SU-DHL-6 (cell line): Measurements from ENCODE around the gene TRAF6.
"Not testable (repeated sequence)": the region's sequence is repeated elsewhere in the genome, so short reads cannot be mapped to it uniquely, and the experiment has no call there.

ENCODE experiments used
- H2AFZ ChIP-seq: fragments of 200-600 bp; sonication (generic); 2 replicates; pipeline ENCODE4 v1.6.1; 2014; ENCODE audit warnings: low read depth, mild to moderate bottlenecking, moderate library complexity, mixed read lengths, antibody characterized with exemption, low read length; ENCODE audit not compliant: severe bottlenecking
- H3F3A ChIP-seq: fragments of 200-600 bp; shearing (Covaris generic); 2 replicates; pipeline ENCODE4 v1.6.0; 2016; ENCODE audit warnings: antibody characterized with exemption, mild to moderate bottlenecking; ENCODE audit not compliant: insufficient read depth
- H3K27ac ChIP-seq: fragments of 200-600 bp; sonication (generic); 2 replicates; pipeline ENCODE4 v1.5.1; 2016; ENCODE audit warnings: low read depth, mild to moderate bottlenecking, low read length, moderate library complexity, mixed read lengths
- H3K27me3 ChIP-seq: fragments of 200-600 bp; sonication (generic), shearing (Covaris generic); 2 replicates; pipeline ENCODE4 v1.6.0; 2014; ENCODE audit warnings: mild to moderate bottlenecking, low read length
- H3K36me3 ChIP-seq: fragments of 200-600 bp; sonication (generic); 2 replicates; pipeline ENCODE4 v1.6.1; 2014; ENCODE audit warnings: mild to moderate bottlenecking, low read length, mixed read lengths
- H3K4me2 ChIP-seq: fragments of 300-600, 200-600 bp; shearing (Covaris generic), sonication (generic); 2 replicates; pipeline ENCODE4 v1.6.0; 2014; ENCODE audit warnings: low read length, low read depth, mild to moderate bottlenecking; ENCODE audit not compliant: poor library complexity, severe bottlenecking
- H3K4me3 ChIP-seq: fragments of 200-600 bp; sonication (generic); 2 replicates; pipeline ENCODE4 v1.5.1; 2014; ENCODE audit warnings: antibody characterized with exemption, low read length, mild to moderate bottlenecking, mixed read lengths; ENCODE audit not compliant: insufficient read depth, poor library complexity, severe bottlenecking
- H3K79me2 ChIP-seq: fragments of 200-600 bp; sonication (generic); 2 replicates; pipeline ENCODE4 v1.6.1; 2014; ENCODE audit warnings: mild to moderate bottlenecking, low read length, moderate library complexity; ENCODE audit not compliant: insufficient read depth
- H3K9ac ChIP-seq: fragments of 200-600 bp; sonication (generic); 2 replicates; pipeline ENCODE4 v1.7.0; 2014; ENCODE audit warnings: mild to moderate bottlenecking, low read length
- H3K9me2 ChIP-seq: fragments of 200-600 bp; sonication (generic); replicated peaks from 2 replicates; pipeline ENCODE4 v1.6.1; 2014; ENCODE audit warnings: low read length; ENCODE audit not compliant: insufficient read depth
- H3K9me3 ChIP-seq: fragments of 200-600 bp; sonication (generic); 2 replicates; pipeline ENCODE4 v1.6.1; 2014; ENCODE audit warnings: low read length, mixed read lengths; ENCODE audit not compliant: insufficient read depth
- H4K20me1 ChIP-seq: fragments of 200-600 bp; sonication (generic); 2 replicates; pipeline ENCODE4 v1.6.1; 2014; ENCODE audit warnings: low read depth, mild to moderate bottlenecking, antibody characterized with exemption, low read length, moderate library complexity, mixed read lengths
- EZH2phosphoT487 ChIP-seq: fragments of 200-600 bp; sonication (generic), shearing (Covaris generic); conservative IDR thresholded peaks from 2 replicates; pipeline ENCODE4 v1.6.1; 2018; ENCODE audit warnings: mild to moderate bottlenecking, antibody characterized with exemption, low read length, moderate library complexity, mixed read lengths
- TF ChIP-seq, protein P1 (sequence below): fragments of 200-600 bp; sonication (generic); IDR thresholded peaks from one replicate; pipeline ENCODE4 v1.5.1; 2017; ENCODE audit warnings: antibody characterized with exemption, mild to moderate bottlenecking, low read length, moderate library complexity; ENCODE audit not compliant: insufficient read depth, poor library complexity, severe bottlenecking

Gene TRAF6

GRCh38 chr11:36509694-36510593, at the start of gene TRAF6:
Gene TRAF6, minus strand, starts transcription at chr11:36510272. Its CDS starts 8,757 bp downstream, at chr11:36501515.
- peak within 1 kb of the TSS; percentile 85 for H3K4me3 ChIP-seq
- H3K36me3 ChIP-seq = no peaks in the 10 kb centered on the region
- H3K27me3 ChIP-seq = no peaks in the 10 kb centered on the region
- H4K20me1 ChIP-seq = 0 out of 2 replicates have a peak, but pooled peaks cover 5% of the 10 kb centered on the region
- peaks cover 7% of the 10 kb centered on the region; the same call in 1 of the 2 replicates for H3F3A ChIP-seq
- H3K4me2 ChIP-seq = peak within 1 kb of the TSS; percentile 67
- H3K27ac ChIP-seq = peak within 1 kb of the TSS; percentile 33; the same call in 1 of the 2 replicates
- TF ChIP-seq, protein P1, sequence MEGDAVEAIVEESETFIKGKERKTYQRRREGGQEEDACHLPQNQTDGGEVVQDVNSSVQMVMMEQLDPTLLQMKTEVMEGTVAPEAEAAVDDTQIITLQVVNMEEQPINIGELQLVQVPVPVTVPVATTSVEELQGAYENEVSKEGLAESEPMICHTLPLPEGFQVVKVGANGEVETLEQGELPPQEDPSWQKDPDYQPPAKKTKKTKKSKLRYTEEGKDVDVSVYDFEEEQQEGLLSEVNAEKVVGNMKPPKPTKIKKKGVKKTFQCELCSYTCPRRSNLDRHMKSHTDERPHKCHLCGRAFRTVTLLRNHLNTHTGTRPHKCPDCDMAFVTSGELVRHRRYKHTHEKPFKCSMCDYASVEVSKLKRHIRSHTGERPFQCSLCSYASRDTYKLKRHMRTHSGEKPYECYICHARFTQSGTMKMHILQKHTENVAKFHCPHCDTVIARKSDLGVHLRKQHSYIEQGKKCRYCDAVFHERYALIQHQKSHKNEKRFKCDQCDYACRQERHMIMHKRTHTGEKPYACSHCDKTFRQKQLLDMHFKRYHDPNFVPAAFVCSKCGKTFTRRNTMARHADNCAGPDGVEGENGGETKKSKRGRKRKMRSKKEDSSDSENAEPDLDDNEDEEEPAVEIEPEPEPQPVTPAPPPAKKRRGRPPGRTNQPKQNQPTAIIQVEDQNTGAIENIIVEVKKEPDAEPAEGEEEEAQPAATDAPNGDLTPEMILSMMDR = peak; percentile 46
- TF ChIP-seq EZH2phosphoT487 = no peak
- peak within 1 kb of the TSS; percentile 70 for H3K9ac ChIP-seq
- no peaks in the 10 kb centered on the region for H3K9me3 ChIP-seq
- H2AFZ ChIP-seq = peak within 1 kb of the TSS; percentile 99
- peaks cover 25% of the 10 kb centered on the region for H3K79me2 ChIP-seq
- no peaks in the 10 kb centered on the region for H3K9me2 ChIP-seq

GRCh38 chr11:36558571-36559413, 48.7 kb upstream of the TRAF6 start:
- H3K9me3 ChIP-seq = no peaks in the 10 kb centered on the region
- no peak overlapping the region for H3K27ac ChIP-seq
- H3K9me2 ChIP-seq = no peaks in the 10 kb centered on the region
- no peak overlapping the region for H3K4me3 ChIP-seq
- TF ChIP-seq, protein P1 = no peak
- TF ChIP-seq EZH2phosphoT487 = no peak
- H3K79me2 ChIP-seq = no peaks in the 10 kb centered on the region
- H3F3A ChIP-seq = no peaks in the 10 kb centered on the region
- no peaks in the 10 kb centered on the region for H4K20me1 ChIP-seq
- H3K36me3 ChIP-seq = no peaks in the 10 kb centered on the region
- no peaks in the 10 kb centered on the region for H3K27me3 ChIP-seq
- H2AFZ ChIP-seq = no peak overlapping the region
- no peak overlapping the region for H3K9ac ChIP-seq
- H3K4me2 ChIP-seq = no peak overlapping the region

GRCh38 chr11:36557991-36558390, 47.9 kb upstream of the TRAF6 start:
- no peaks in the 10 kb centered on the region for H3F3A ChIP-seq
- no peaks in the 10 kb centered on the region for H3K79me2 ChIP-seq
- H3K4me2 ChIP-seq = no peak overlapping the region
- H3K27me3 ChIP-seq = no peaks in the 10 kb centered on the region
- H3K27ac ChIP-seq = no peak overlapping the region
- H3K9me2 ChIP-seq = no peaks in the 10 kb centered on the region
- H3K9me3 ChIP-seq = no peaks in the 10 kb centered on the region
- H3K9ac ChIP-seq = no peak overlapping the region
- H3K4me3 ChIP-seq = no peak overlapping the region
- no peak for TF ChIP-seq EZH2phosphoT487
- TF ChIP-seq, protein P1 = no peak
- H2AFZ ChIP-seq = no peak overlapping the region
- H3K36me3 ChIP-seq = no peaks in the 10 kb centered on the region
- H4K20me1 ChIP-seq = no peaks in the 10 kb centered on the region

DNA sequence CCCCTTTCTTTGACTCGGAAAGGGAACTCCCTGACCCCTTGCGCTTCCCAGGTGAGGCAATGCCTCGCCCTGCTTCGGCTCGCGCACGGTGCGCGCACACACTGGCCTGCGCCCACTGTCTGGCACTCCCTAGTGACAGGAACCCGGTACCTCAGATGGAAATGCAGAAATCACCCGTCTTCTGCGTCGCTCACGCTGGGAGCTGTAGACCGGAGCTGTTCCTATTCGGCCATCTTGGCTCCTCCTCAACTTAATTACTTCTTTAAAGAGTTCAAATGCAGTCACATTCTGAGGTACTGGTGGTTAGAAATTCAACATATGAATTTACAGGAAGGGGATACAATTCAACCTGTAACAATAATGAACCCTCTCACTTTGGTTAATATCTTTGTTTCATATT, 47.3 kb upstream of the TRAF6 start:
- not testable (repeated sequence) for H3K4me2 ChIP-seq, H3K9me3 ChIP-seq, H3K79me2 ChIP-seq, H2AFZ ChIP-seq, H3K27ac ChIP-seq, H3K27me3 ChIP-seq, H3K9me2 ChIP-seq, H3K9ac ChIP-seq, H4K20me1 ChIP-seq, H3F3A ChIP-seq, H3K36me3 ChIP-seq, H3K4me3 ChIP-seq
